Gastrocnemius medialis (tissue), 4 donors: Measurements from ENCODE around the gene SPAG6.

Experiments used
- CTCF ChIP-seq, 5 experiments: fragments of 450-650 bp in 3 of 5; fragments of 200-600 bp in 2 of 5; sonication (generic) in 2 of 5; IDR thresholded peaks in 4 of 5; conservative IDR thresholded peaks in 1 of 5; 1 replicate in 4 of 5; 2 replicates in 1 of 5; pipeline ENCODE4 v1.5.1; 2016 to 2019; ENCODE audit warnings: antibody characterized with exemption in 5 of 5, mild to moderate bottlenecking in 3 of 5, moderate library complexity in 3 of 5
- POLR2A ChIP-seq, 2 donors: fragments of 450-650 bp; IDR thresholded peaks; one replicate each; pipeline ENCODE4 v1.6.1; 2017; ENCODE audit warnings: antibody characterized with exemption in 2 of 2, mild to moderate bottlenecking in 2 of 2, moderate library complexity in 2 of 2

GRCh38 chr10:22410394-22410793 is 65.1 kb downstream of the SPAG6 start:
- TF ChIP-seq POLR2A (IDR thresholded peaks at IDR 0.05), result no peak
- no peak for TF ChIP-seq CTCF (IDR thresholded peaks at IDR 0.05 in 4 of 5, conservative IDR thresholded peaks at IDR 0.05 in 1 of 5)
